Transverse colon (tissue), 4 donors: Measurements from ENCODE around the gene AMIGO3.

Source experiments
- CTCF ChIP-seq, 5 experiments: fragments of 200-600 bp in 3 of 5; fragments of 450-650 bp in 2 of 5; sonication (generic) in 3 of 5; IDR thresholded peaks; 1 replicate in 2 of 5; 2 replicates in 3 of 5; pipeline ENCODE4 v1.5.1; 2016 to 2017; ENCODE audit warnings: antibody characterized with exemption in 5 of 5, inconsistent platforms in 3 of 5, mild to moderate bottlenecking in 2 of 5, moderate library complexity in 1 of 5
- POLR2AphosphoS5 ChIP-seq, 3 donors: sonication (generic); formaldehyde crosslinking; IDR thresholded peaks; one replicate each; pipeline ENCODE4 v1.6.1; 2016; ENCODE audit warnings: antibody characterized with exemption in 3 of 3

DNA sequence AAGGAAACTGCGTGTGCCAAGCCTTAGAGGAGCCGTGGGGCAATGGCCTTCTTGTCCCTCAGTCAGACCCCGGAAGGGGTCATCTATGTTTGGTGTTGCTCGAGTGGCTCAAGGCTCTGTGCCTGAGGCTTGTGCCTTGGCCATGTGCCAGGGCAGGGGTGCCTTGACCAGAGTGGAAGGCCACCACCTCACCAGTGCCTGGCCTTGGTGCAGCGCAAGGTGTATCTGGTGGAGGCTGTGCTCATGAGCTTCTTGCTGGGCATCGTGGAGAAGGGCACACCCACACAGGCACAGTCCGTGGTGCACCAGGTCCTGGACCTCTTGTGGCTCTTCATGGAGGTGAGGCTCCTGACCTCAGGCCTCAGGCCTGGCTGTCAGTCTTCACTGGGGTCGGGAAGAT, 19.5 kb downstream of the AMIGO3 start:
- TF ChIP-seq CTCF (IDR thresholded peaks at IDR 0.05) (no peak), POLR2AphosphoS5 (IDR thresholded peaks at IDR 0.05) (no peak)
